Prostate gland (tissue), 2 donors: ENCODE results near the gene ELAVL2. TPM values are rescaled to one million over a fixed set of nuclear protein-coding genes. Genes with fewer than 3 reads are reported as not detected.

Experiments
- DNase-seq: peaks from one replicate; pipeline ENCODE4 v3.0.0-alpha.2; 2019; ENCODE audit warnings: low spot score
- H3K27ac ChIP-seq, 2 donors: fragments of 200-600 bp; sonication (generic); 2 replicates each; pipeline ENCODE4 v1.5.1; 2017 to 2019
- H3K27me3 ChIP-seq: fragments of 200-600 bp; sonication (generic); replicated peaks from 2 replicates; pipeline ENCODE4 v1.5.1; 2019; ENCODE audit not compliant: insufficient read depth
- H3K36me3 ChIP-seq, 2 donors: fragments of 200-600 bp; sonication (generic); 1 replicate in 1 of 2; 2 replicates in 1 of 2; pipeline versions ENCODE4 v1.5.1 to v1.8.1; 2017 to 2019
- H3K4me1 ChIP-seq: fragments of 200-600 bp; sonication (generic); replicated peaks from 2 replicates; pipeline ENCODE4 v1.5.1; 2019
- H3K4me3 ChIP-seq, 2 donors: fragments of 200-600 bp; sonication (generic); 2 replicates each; pipeline ENCODE4 v1.5.1; 2017 to 2019
- H3K9me3 ChIP-seq: fragments of 200-600 bp; sonication (generic); 2 replicates; pipeline ENCODE4 v1.5.1; 2017
- POLR2A ChIP-seq: fragments of 450-650 bp; IDR thresholded peaks from one replicate; pipeline ENCODE4 v1.6.1; 2016; ENCODE audit warnings: antibody characterized with exemption, mild to moderate bottlenecking
- POLR2AphosphoS5 ChIP-seq: sonication (generic); formaldehyde crosslinking; IDR thresholded peaks from one replicate; pipeline ENCODE4 v1.6.1; 2017; ENCODE audit warnings: antibody characterized with exemption
- WGBS: methylation state at CpG from one replicate; pipeline ENCODE4 v1.1.5; 2018; 5-methylcytosine and 5-hydroxymethylcytosine counted together
- intact Hi-C: fragments of 100-400 bp; cut with DNase I; formaldehyde crosslinking; loops from one replicate; pipeline ENCODE4 v1.14.2; 2022
- total RNA-seq, 2 donors: library from RNA; depleted of rRNA; stranded (reverse); fragments of >200 nt; gene quantifications; one replicate each; pipeline ENCODE4 v1.1.0, GENCODE V29; 2016
- TF ChIP-seq, protein P1 (sequence below), 4 experiments: fragments of 200-600 bp in 2 of 4; fragments of 450-650 bp in 2 of 4; sonication (generic) in 2 of 4; IDR thresholded peaks; 1 replicate in 3 of 4; 2 replicates in 1 of 4; pipeline ENCODE4 v1.5.1; 2016 to 2019; ENCODE audit warnings: antibody characterized with exemption in 4 of 4, mild to moderate bottlenecking in 2 of 4, moderate library complexity in 2 of 4

ELAVL2 gene
- total RNA-seq, 2 donors from 2014 or later = 0.55 to 43.1 TPM

DNA sequence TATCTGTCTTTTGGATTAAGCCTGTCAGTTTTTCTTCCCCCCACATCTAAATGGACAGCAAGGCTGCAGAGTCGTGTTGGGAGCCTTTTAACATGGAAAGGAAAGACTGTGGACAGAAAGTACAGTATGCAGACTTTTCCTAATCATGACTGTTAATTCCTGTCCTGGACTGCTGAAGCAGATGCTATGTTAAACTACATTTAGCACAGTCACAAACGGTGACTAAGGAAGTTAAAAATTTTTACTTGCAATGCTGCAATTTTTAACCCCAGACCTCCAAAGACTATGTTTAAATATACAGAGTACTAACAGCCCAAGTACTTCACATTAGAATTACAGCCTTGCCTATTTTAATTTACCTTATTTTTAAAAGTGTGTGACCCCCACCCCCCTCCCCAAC, 51.8 kb downstream of the ELAVL2 start:
- Histone ChIP-seq H3K4me3 (no peak overlapping the region), H3K36me3 (no peaks in the 10 kb centered on the region), H3K4me1 (no peaks in the 10 kb centered on the region), H3K9me3 (no peaks in the 10 kb centered on the region), H3K27me3 (no peaks in the 10 kb centered on the region), H3K27ac (no peak overlapping the region)
- no peak for TF ChIP-seq POLR2A
- TF ChIP-seq, protein P1, sequence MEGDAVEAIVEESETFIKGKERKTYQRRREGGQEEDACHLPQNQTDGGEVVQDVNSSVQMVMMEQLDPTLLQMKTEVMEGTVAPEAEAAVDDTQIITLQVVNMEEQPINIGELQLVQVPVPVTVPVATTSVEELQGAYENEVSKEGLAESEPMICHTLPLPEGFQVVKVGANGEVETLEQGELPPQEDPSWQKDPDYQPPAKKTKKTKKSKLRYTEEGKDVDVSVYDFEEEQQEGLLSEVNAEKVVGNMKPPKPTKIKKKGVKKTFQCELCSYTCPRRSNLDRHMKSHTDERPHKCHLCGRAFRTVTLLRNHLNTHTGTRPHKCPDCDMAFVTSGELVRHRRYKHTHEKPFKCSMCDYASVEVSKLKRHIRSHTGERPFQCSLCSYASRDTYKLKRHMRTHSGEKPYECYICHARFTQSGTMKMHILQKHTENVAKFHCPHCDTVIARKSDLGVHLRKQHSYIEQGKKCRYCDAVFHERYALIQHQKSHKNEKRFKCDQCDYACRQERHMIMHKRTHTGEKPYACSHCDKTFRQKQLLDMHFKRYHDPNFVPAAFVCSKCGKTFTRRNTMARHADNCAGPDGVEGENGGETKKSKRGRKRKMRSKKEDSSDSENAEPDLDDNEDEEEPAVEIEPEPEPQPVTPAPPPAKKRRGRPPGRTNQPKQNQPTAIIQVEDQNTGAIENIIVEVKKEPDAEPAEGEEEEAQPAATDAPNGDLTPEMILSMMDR (IDR thresholded peaks at IDR 0.05) = no peak
- TF ChIP-seq POLR2AphosphoS5 = no peak
- intact Hi-C loops = no loop called here
- 42% methylated on average over 2 of the region's 2 CpGs for WGBS
- DNase-seq = no peak

DNA sequence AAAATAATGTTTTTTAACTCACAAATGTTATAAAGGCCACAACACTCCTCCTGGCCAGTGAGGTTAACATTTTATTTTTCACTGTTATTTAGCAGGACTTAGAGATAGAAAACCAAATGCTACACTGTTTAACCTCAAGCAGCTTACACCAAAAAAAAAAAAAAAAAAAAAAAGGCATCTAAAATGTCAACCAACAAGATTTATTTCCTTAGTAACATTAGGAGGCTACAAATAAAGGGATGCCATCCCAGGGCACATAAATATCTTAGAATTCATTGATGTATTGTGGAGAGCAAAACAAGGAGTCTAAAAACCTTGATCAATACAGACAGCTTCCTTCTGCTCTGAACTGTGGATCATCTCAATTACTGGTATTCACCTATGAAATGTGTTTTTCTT, 53.7 kb downstream of the ELAVL2 start:
- DNase-seq = no peak
- Histone ChIP-seq H3K4me1 (no peaks in the 10 kb centered on the region), H3K27ac (no peak overlapping the region), H3K36me3 (no peaks in the 10 kb centered on the region), H3K27me3 (no peaks in the 10 kb centered on the region), H3K4me3 (no peak overlapping the region), H3K9me3 (no peaks in the 10 kb centered on the region)
- TF ChIP-seq POLR2AphosphoS5 = no peak
- TF ChIP-seq, protein P1 (IDR thresholded peaks at IDR 0.05) = no peak
- intact Hi-C loops = no loop called here

DNA sequence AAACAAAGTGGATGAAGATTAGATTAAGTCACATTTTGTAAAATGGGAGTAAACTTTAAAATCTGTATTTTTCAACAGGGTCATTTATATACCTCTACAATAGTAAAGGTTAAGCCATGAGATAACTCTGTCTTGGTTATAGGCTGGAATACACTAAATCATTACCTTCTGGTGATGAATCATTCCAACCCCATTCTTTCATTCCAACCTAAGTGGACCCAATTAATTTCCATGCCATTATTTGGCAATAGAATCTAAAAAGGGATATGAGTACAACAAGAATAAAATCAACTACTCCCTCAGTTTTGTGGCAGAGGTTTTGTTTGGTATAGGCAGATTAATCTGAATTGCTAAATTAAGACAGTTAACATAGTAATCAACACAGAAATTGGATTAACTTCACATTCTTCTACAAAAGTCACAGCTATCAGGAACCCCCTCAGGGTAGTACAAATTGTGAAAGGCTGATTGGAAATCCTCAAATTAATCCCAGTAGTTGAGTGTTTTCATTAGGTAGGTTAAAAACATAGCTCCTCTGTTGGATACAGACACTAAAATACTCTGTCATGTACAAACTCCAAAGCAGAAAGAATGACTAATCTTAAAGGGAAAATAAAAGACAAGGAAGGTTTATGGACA, 54.2 kb downstream of the ELAVL2 start:
- Histone ChIP-seq H3K4me1 (no peaks in the 10 kb centered on the region), H3K27me3 (no peaks in the 10 kb centered on the region), H3K27ac (no peak overlapping the region), H3K9me3 (no peaks in the 10 kb centered on the region), H3K4me3 (no peak overlapping the region), H3K36me3 (no peaks in the 10 kb centered on the region)
- no peak for TF ChIP-seq POLR2AphosphoS5
- TF ChIP-seq, protein P1 (IDR thresholded peaks at IDR 0.05) = no peak
- TF ChIP-seq POLR2A = no peak
- DNase-seq = no peak
- intact Hi-C loops = no loop called here

DNA sequence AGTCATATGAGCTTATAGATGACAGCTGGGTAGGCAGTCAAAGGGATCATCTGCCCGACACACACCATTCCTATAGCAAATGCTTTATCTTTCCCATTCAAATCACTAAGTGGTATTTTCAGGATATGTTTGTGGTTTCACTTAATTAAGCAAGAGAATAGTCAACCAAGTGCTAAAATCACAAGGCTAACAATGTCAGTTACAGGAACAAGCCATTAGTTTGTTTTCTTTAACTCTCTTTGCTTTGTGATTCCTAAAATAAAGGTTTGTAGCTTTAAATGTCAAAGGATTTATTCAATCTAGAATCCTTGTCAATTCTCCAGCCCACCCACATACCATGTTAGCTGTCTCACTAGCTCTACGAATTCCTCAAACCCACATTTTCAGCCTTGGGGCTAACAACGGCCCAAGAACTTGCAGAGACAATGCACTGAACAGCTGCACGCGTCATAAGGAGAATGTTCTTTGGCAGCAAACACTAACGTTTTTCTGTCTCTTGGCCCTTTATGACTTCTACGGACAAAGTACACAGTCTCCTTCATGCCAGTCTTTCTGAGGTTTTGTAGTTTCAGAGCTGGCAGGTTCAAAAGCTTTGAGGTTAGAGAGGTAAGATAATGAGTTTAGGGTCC, 56.6 kb downstream of the ELAVL2 start:
- H3K27ac ChIP-seq = no peak overlapping the region
- no peak for TF ChIP-seq POLR2A
- TF ChIP-seq, protein P1 (IDR thresholded peaks at IDR 0.05) = no peak
- no peak for TF ChIP-seq POLR2AphosphoS5
- no peaks in the 10 kb centered on the region for H3K4me1 ChIP-seq
- DNase-seq = peak; percentile 24
- no peaks in the 10 kb centered on the region for H3K27me3 ChIP-seq
- H3K36me3 ChIP-seq = no peaks in the 10 kb centered on the region
- intact Hi-C loops = no loop called here
- no peaks in the 10 kb centered on the region for H3K9me3 ChIP-seq
- no peak overlapping the region for H3K4me3 ChIP-seq
- WGBS = 45% methylated on average over 7 of the region's 7 CpGs

DNA sequence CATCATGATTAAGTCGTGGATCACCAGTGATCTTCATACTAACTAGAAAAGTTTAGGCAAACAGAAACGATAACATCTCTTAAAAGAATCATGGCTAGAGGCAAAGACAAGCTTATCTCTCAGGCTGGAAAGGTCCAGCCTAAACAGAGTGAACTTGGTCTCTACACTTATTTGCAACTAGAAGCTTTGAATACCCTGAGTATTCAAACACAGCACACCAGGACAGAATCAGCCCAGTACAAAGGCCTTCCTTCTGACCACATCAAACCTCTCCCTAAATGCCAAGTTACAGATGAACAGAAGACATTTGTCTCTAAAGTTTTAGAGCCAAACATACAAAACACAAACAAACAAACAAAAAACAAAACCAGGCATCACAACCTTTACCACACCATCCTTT, 57.2 kb downstream of the ELAVL2 start:
- Histone ChIP-seq H3K27ac (no peak overlapping the region), H3K9me3 (no peaks in the 10 kb centered on the region), H3K27me3 (no peaks in the 10 kb centered on the region), H3K4me3 (no peak overlapping the region), H3K4me1 (no peaks in the 10 kb centered on the region), H3K36me3 (no peaks in the 10 kb centered on the region)
- intact Hi-C loops = no loop called here
- 55% methylated on average over 2 of the region's 2 CpGs for WGBS
- DNase-seq = no peak
- TF ChIP-seq, protein P1 (IDR thresholded peaks at IDR 0.05) = no peak
- TF ChIP-seq POLR2A (no peak), POLR2AphosphoS5 (no peak)
